GM21786 (cell line): ENCODE results near the gene BTN3A1.
"Not testable (repeated sequence)": the region's sequence is repeated elsewhere in the genome, so short reads cannot be mapped to it uniquely, and the experiment has no call there.

Experiments
- ATAC-seq: cut with Tn5 transposase; IDR thresholded peaks from one replicate; pipeline ENCODE4 v1.9.1; 2021; ENCODE audit not compliant: unreplicated experiment

Gene BTN3A1

GRCh38 chr6:26401987-26402658 is at the start of gene BTN3A1:
Gene BTN3A1 (plus strand): TSS chr6:26402275. CDS start chr6:26405564, 3,289 bp downstream.
- peak; percentile 82 for ATAC-seq

GRCh38 chr6:26352315-26352714 is 49.8 kb upstream of the BTN3A1 start:
- no peak for ATAC-seq

GRCh38 chr6:26354162-26354561 is 47.9 kb upstream of the BTN3A1 start:
- ATAC-seq, result no peak

- no peak for ATAC-seq
These were observed 46.7 kb upstream of the BTN3A1 start for GRCh38 chr6:26355366-26355765.

- not testable (repeated sequence) for ATAC-seq
These were observed 44.5 kb upstream of the BTN3A1 start for GRCh38 chr6:26357543-26357942.

GRCh38 chr6:26358511-26358981 is 43.5 kb upstream of the BTN3A1 start:
- ATAC-seq, result no peak

GRCh38 chr6:26359765-26360164 is 42.3 kb upstream of the BTN3A1 start:
- no peak for ATAC-seq

- peak; percentile 50 for ATAC-seq
These were observed 41.3 kb upstream of the BTN3A1 start for GRCh38 chr6:26360451-26361416.

GRCh38 chr6:26361544-26361943 is 40.5 kb upstream of the BTN3A1 start:
- no peak for ATAC-seq

GRCh38 chr6:26362093-26362835 is 39.8 kb upstream of the BTN3A1 start:
- no peak for ATAC-seq

- ATAC-seq, result no peak
These were observed 39.2 kb upstream of the BTN3A1 start for GRCh38 chr6:26362836-26363220.

GRCh38 chr6:26363882-26364701 is 38.0 kb upstream of the BTN3A1 start:
- ATAC-seq, result no peak

GRCh38 chr6:26365633-26365995 is 36.5 kb upstream of the BTN3A1 start:
- no peak for ATAC-seq

- no peak for ATAC-seq
These were observed 35.6 kb upstream of the BTN3A1 start for GRCh38 chr6:26366504-26366903.

GRCh38 chr6:26367114-26367513 is 35.0 kb upstream of the BTN3A1 start:
- ATAC-seq, result no peak

GRCh38 chr6:26371813-26372212 is 30.3 kb upstream of the BTN3A1 start:
- not testable (repeated sequence) for ATAC-seq

GRCh38 chr6:26372308-26373144 is 29.5 kb upstream of the BTN3A1 start:
- no peak for ATAC-seq

GRCh38 chr6:26375270-26375669 is 26.8 kb upstream of the BTN3A1 start:
- no peak for ATAC-seq

- no peak for ATAC-seq
These were observed 24.4 kb upstream of the BTN3A1 start for GRCh38 chr6:26377719-26378118.

- not testable (repeated sequence) for ATAC-seq
These were observed 23.9 kb upstream of the BTN3A1 start for GRCh38 chr6:26378143-26378542.
